ENCODE results near the gene MAD1L1. TPM values are rescaled to one million over a fixed set of nuclear protein-coding genes. Genes with fewer than 3 reads are reported as not detected.

The MAD1L1 gene
- total RNA-seq, 1 experiment from 2014 or later = 50.8 TPM

DNA sequence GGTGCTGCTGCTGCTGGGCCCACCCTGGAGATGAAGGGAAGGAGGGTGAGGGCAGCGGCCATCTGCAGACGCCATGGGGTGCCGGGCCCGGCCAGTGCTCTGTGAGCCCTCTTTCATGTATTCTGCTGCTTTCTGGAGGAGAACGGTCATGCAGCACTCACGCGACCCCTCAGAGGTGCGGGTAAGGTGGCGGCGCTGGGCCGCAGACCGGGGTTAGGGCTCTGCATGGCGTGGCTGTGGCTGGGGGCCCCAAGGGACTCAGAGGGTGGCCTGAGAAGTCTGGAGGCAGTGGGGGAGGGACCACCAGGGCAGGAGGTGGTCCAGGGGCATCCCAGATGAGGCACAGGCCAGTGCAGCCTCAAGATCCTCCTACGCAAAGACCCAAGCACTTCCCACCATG lies 287.2 kb downstream of the MAD1L1 start:
- Histone ChIP-seq H3F3A (ENCODE audit: insufficient read depth, low read depth) (no peaks in the 10 kb centered on the region), H3K4me1 (replicated peaks; ENCODE audit: insufficient read depth) (no peaks in the 10 kb centered on the region), H3K27me3 (ENCODE audit: insufficient read depth, low read depth) (no peaks in the 10 kb centered on the region), H2AFZ (no peak overlapping the region), H4K20me1 (ENCODE audit: insufficient read depth) (peaks cover 9% of the 10 kb centered on the region), H3K79me2 (ENCODE audit: low read depth) (no peaks in the 10 kb centered on the region), H3K36me3 (ENCODE audit: low read depth) (no peaks in the 10 kb centered on the region), H3K9me3 (ENCODE audit: insufficient read depth, low read depth) (no peaks in the 10 kb centered on the region), H3K9me2 (ENCODE audit: insufficient read depth) (no peaks in the 10 kb centered on the region), H3K27ac (no peak overlapping the region), H3K4me3 (no peak overlapping the region), H3K4me2 (no peak overlapping the region)
- ChIA-PET POLR2A (ENCODE audit: unreplicated experiment) (no interaction called here), CTCF (no interaction called here)
- intact Hi-C loops (cut with micrococcal nuclease; ENCODE audit: unreplicated experiment) = no loop called here
- TF ChIP-seq CTCF (conservative IDR thresholded peaks at IDR 0.05) (no peak), EZH2 (IDR thresholded peaks at IDR 0.05; ENCODE audit: low read depth) (no peak)
- no TSS peak for BruUV-seq (replicated peaks)
- DNase-seq = no peak

- Histone ChIP-seq H3K36me3 (ENCODE audit: low read depth) (no peaks in the 10 kb centered on the region), H4K20me1 (ENCODE audit: insufficient read depth) (peaks cover 9% of the 10 kb centered on the region), H3K79me2 (ENCODE audit: low read depth) (no peaks in the 10 kb centered on the region), H3K4me1 (replicated peaks; ENCODE audit: insufficient read depth) (no peaks in the 10 kb centered on the region), H3K9me2 (ENCODE audit: insufficient read depth) (no peaks in the 10 kb centered on the region), H3K4me3 (no peak overlapping the region), H3F3A (ENCODE audit: insufficient read depth, low read depth) (no peaks in the 10 kb centered on the region), H3K27ac (no peak overlapping the region), H3K9me3 (ENCODE audit: insufficient read depth, low read depth) (no peaks in the 10 kb centered on the region), H3K27me3 (ENCODE audit: insufficient read depth, low read depth) (no peaks in the 10 kb centered on the region), H3K4me2 (no peak overlapping the region), H2AFZ (no peak overlapping the region)
- TF ChIP-seq CTCF (conservative IDR thresholded peaks at IDR 0.05) (no peak), EZH2 (IDR thresholded peaks at IDR 0.05; ENCODE audit: low read depth) (no peak)
- CTCF ChIA-PET = no interaction called here
- intact Hi-C loops (cut with micrococcal nuclease; ENCODE audit: unreplicated experiment) = no loop called here
- POLR2A ChIA-PET (ENCODE audit: unreplicated experiment) = no interaction called here
- DNase-seq = no peak
- BruUV-seq (replicated peaks) = no TSS peak
These were observed 288.0 kb downstream of the MAD1L1 start for GRCh38 chr7:1944619-1945210.

GRCh38 chr7:1943933-1944618 lies 288.7 kb downstream of the MAD1L1 start:
- Histone ChIP-seq H3K79me2 (ENCODE audit: low read depth) (no peaks in the 10 kb centered on the region), H3K9me3 (ENCODE audit: insufficient read depth, low read depth) (no peaks in the 10 kb centered on the region), H3F3A (ENCODE audit: insufficient read depth, low read depth) (no peaks in the 10 kb centered on the region), H3K4me2 (no peak overlapping the region), H4K20me1 (ENCODE audit: insufficient read depth) (peaks cover 9% of the 10 kb centered on the region), H3K27ac (no peak overlapping the region), H3K4me1 (replicated peaks; ENCODE audit: insufficient read depth) (no peaks in the 10 kb centered on the region), H2AFZ (no peak overlapping the region), H3K36me3 (ENCODE audit: low read depth) (no peaks in the 10 kb centered on the region), H3K9me2 (ENCODE audit: insufficient read depth) (no peaks in the 10 kb centered on the region), H3K27me3 (ENCODE audit: insufficient read depth, low read depth) (no peaks in the 10 kb centered on the region), H3K4me3 (no peak overlapping the region)
- no TSS peak for BruUV-seq (replicated peaks)
- TF ChIP-seq EZH2 (IDR thresholded peaks at IDR 0.05; ENCODE audit: low read depth) (no peak), CTCF (conservative IDR thresholded peaks at IDR 0.05) (no peak)
- CTCF ChIA-PET = no interaction called here
- intact Hi-C loops (cut with micrococcal nuclease; ENCODE audit: unreplicated experiment) = no loop called here
- POLR2A ChIA-PET (ENCODE audit: unreplicated experiment) = no interaction called here
- DNase-seq = no peak

Measured in PC-9 (cell line).